HEK293 (cell line): ENCODE results near the gene KLLN.

Experiments used
- KLF1 ChIP-seq: fragments of 450-650 bp; formaldehyde crosslinking; IDR thresholded peaks from 2 replicates; pipeline ENCODE4 v1.5.1; 2016; ENCODE audit warnings: missing biosample characterization, missing genetic modification characterization
- TCF7L2 ChIP-seq: IDR thresholded peaks from 2 replicates; pipeline ENCODE4 v1.6.1; 2011; ENCODE audit warnings: low read depth, mild to moderate bottlenecking, inconsistent platforms, low read length, moderate library complexity, borderline replicate concordance
- YY1 ChIP-seq: fragments of 450-650 bp; formaldehyde crosslinking; IDR thresholded peaks from 2 replicates; pipeline ENCODE4 v1.5.1; 2018; ENCODE audit warnings: missing biosample characterization, missing genetic modification characterization
- ZBTB17 ChIP-seq: fragments of 450-650 bp; formaldehyde crosslinking; IDR thresholded peaks from 2 replicates; pipeline ENCODE4 v1.5.1; 2016; ENCODE audit warnings: missing biosample characterization, missing genetic modification characterization
- ZBTB21 ChIP-seq: fragments of 450-650 bp; formaldehyde crosslinking; IDR thresholded peaks from 2 replicates; pipeline ENCODE4 v1.5.1; 2017; ENCODE audit warnings: missing biosample characterization, missing genetic modification characterization
- ZBTB48 ChIP-seq: fragments of 450-650 bp; formaldehyde crosslinking; IDR thresholded peaks from 2 replicates; pipeline ENCODE4 v1.5.1; 2016; ENCODE audit warnings: missing biosample characterization, missing genetic modification characterization
- ZFP41 ChIP-seq: fragments of 450-650 bp; formaldehyde crosslinking; IDR thresholded peaks from 2 replicates; pipeline ENCODE4 v1.5.1; 2016; ENCODE audit warnings: missing biosample characterization, missing genetic modification characterization, borderline replicate concordance
- ZIC2 ChIP-seq: fragments of 450-650 bp; formaldehyde crosslinking; IDR thresholded peaks from 2 replicates; pipeline ENCODE4 v1.5.1; 2016; ENCODE audit warnings: missing biosample characterization, missing genetic modification characterization
- ZNF157 ChIP-seq: fragments of 450-650 bp; formaldehyde crosslinking; IDR thresholded peaks from 2 replicates; pipeline ENCODE4 v1.5.1; 2016; ENCODE audit warnings: missing biosample characterization, missing genetic modification characterization
- ZNF2 ChIP-seq: fragments of 450-650 bp; formaldehyde crosslinking; IDR thresholded peaks from 2 replicates; pipeline ENCODE4 v1.5.1; 2016; ENCODE audit warnings: missing biosample characterization, missing genetic modification characterization
- ZNF292 ChIP-seq: fragments of 450-650 bp; formaldehyde crosslinking; IDR thresholded peaks from 2 replicates; pipeline ENCODE4 v1.5.1; 2016; ENCODE audit warnings: low read depth, missing biosample characterization, missing genetic modification characterization, borderline replicate concordance
- ZNF302 ChIP-seq: fragments of 450-650 bp; formaldehyde crosslinking; IDR thresholded peaks from 2 replicates; pipeline ENCODE4 v1.5.1; 2016; ENCODE audit warnings: missing biosample characterization, missing genetic modification characterization, low read depth
- ZNF341 ChIP-seq: fragments of 450-650 bp; formaldehyde crosslinking; IDR thresholded peaks from 2 replicates; pipeline ENCODE4; 2016; ENCODE audit warnings: low read depth, missing biosample characterization, missing genetic modification characterization
- ZNF350 ChIP-seq: fragments of 450-650 bp; formaldehyde crosslinking; IDR thresholded peaks from 2 replicates; pipeline ENCODE4 v1.5.0; 2017; ENCODE audit warnings: missing biosample characterization, mild to moderate bottlenecking, missing genetic modification characterization
- ZNF394 ChIP-seq: fragments of 450-650 bp; formaldehyde crosslinking; IDR thresholded peaks from 2 replicates; pipeline ENCODE4 v1.5.1; 2016; ENCODE audit warnings: missing biosample characterization, missing genetic modification characterization, mild to moderate bottlenecking, moderate library complexity, borderline replicate concordance
- ZNF529 ChIP-seq: fragments of 450-650 bp; formaldehyde crosslinking; IDR thresholded peaks from 2 replicates; pipeline ENCODE4 v1.5.1; 2017; ENCODE audit warnings: missing genetic modification characterization, missing biosample characterization; ENCODE audit not compliant: insufficient replicate concordance
- ZNF585B ChIP-seq: fragments of 450-650 bp; formaldehyde crosslinking; IDR thresholded peaks from 2 replicates; pipeline ENCODE4 v1.5.1; 2016; ENCODE audit warnings: missing biosample characterization, missing genetic modification characterization
- ZNF596 ChIP-seq: fragments of 450-650 bp; IDR thresholded peaks from 2 replicates; pipeline ENCODE4 v1.5.0; 2018; ENCODE audit warnings: missing biosample characterization, mild to moderate bottlenecking, missing genetic modification characterization, moderate library complexity
- ZNF621 ChIP-seq: fragments of 450-650 bp; formaldehyde crosslinking; IDR thresholded peaks from 2 replicates; pipeline ENCODE4 v1.5.1; 2017; ENCODE audit warnings: missing biosample characterization, missing genetic modification characterization
- TF ChIP-seq, protein P1 (sequence below): fragments of 450-650 bp; formaldehyde crosslinking; IDR thresholded peaks from 2 replicates; pipeline ENCODE4 v1.5.1; 2016; ENCODE audit warnings: missing biosample characterization, missing genetic modification characterization
- TF ChIP-seq, protein P2 (sequence below): fragments of 450-650 bp; formaldehyde crosslinking; IDR thresholded peaks from 2 replicates; pipeline ENCODE4 v1.5.1; 2016; ENCODE audit warnings: missing biosample characterization, missing genetic modification characterization
- TF ChIP-seq, protein P3 (sequence below): fragments of 450-650 bp; formaldehyde crosslinking; optimal IDR thresholded peaks from 2 replicates; pipeline ENCODE3; 2016; ENCODE audit warnings: missing biosample characterization, mild to moderate bottlenecking, missing genetic modification characterization
- TF ChIP-seq, protein P4 (sequence below): fragments of 450-650 bp; formaldehyde crosslinking; IDR thresholded peaks from 2 replicates; pipeline ENCODE4 v1.5.1; 2016; ENCODE audit warnings: missing biosample characterization, missing genetic modification characterization
- TF ChIP-seq, protein P5 (sequence below): fragments of 450-650 bp; formaldehyde crosslinking; IDR thresholded peaks from 2 replicates; pipeline ENCODE4 v1.5.1; 2016; ENCODE audit warnings: missing biosample characterization, missing genetic modification characterization
- TF ChIP-seq, protein P6 (sequence below): fragments of 450-650 bp; formaldehyde crosslinking; IDR thresholded peaks from 2 replicates; pipeline ENCODE4 v1.5.1; 2017; ENCODE audit warnings: missing biosample characterization, missing genetic modification characterization
- TF ChIP-seq, protein P7 (sequence below): fragments of 450-650 bp; formaldehyde crosslinking; IDR thresholded peaks from 2 replicates; pipeline ENCODE4 v1.5.1; 2016; ENCODE audit warnings: missing biosample characterization, missing genetic modification characterization

Gene KLLN

DNA sequence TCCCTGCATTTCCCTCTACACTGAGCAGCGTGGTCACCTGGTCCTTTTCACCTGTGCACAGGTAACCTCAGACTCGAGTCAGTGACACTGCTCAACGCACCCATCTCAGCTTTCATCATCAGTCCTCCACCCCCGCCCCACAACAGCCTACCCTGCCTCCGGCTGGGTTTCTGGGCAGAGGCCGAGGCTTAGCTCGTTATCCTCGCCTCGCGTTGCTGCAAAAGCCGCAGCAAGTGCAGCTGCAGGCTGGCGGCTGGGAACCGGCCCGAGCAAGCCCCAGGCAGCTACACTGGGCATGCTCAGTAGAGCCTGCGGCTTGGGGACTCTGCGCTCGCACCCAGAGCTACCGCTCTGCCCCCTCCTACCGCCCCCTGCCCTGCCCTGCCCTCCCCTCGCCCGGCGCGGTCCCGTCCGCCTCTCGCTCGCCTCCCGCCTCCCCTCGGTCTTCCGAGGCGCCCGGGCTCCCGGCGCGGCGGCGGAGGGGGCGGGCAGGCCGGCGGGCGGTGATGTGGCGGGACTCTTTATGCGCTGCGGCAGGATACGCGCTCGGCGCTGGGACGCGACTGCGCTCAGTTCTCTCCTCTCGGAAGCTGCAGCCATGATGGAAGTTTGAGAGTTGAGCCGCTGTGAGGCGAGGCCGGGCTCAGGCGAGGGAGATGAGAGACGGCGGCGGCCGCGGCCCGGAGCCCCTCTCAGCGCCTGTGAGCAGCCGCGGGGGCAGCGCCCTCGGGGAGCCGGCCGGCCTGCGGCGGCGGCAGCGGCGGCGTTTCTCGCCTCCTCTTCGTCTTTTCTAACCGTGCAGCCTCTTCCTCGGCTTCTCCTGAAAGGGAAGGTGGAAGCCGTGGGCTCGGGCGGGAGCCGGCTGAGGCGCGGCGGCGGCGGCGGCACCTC, at the start of gene KLLN, which contains the start of gene PTEN (continued):
- peak; percentile 78; the same call in 1 of the 2 replicates for TF ChIP-seq ZBTB48 (tag by site-specific recombination)
- peak; percentile 92 for TF ChIP-seq YY1 (tag by site-specific recombination)
- TF ChIP-seq ZNF596 (tag by site-specific recombination) = peak; percentile 77
- TF ChIP-seq ZNF621 (tag by site-specific recombination) = no peak
- TF ChIP-seq, protein P1, sequence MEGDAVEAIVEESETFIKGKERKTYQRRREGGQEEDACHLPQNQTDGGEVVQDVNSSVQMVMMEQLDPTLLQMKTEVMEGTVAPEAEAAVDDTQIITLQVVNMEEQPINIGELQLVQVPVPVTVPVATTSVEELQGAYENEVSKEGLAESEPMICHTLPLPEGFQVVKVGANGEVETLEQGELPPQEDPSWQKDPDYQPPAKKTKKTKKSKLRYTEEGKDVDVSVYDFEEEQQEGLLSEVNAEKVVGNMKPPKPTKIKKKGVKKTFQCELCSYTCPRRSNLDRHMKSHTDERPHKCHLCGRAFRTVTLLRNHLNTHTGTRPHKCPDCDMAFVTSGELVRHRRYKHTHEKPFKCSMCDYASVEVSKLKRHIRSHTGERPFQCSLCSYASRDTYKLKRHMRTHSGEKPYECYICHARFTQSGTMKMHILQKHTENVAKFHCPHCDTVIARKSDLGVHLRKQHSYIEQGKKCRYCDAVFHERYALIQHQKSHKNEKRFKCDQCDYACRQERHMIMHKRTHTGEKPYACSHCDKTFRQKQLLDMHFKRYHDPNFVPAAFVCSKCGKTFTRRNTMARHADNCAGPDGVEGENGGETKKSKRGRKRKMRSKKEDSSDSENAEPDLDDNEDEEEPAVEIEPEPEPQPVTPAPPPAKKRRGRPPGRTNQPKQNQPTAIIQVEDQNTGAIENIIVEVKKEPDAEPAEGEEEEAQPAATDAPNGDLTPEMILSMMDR (tag by site-specific recombination) = 0 out of 2 replicates have a peak, but pooled peaks have one; percentile 8
- 0 out of 2 replicates have a peak, but pooled peaks have one; percentile 22 for TF ChIP-seq ZNF394 (tag by site-specific recombination)
- TF ChIP-seq, protein P2, sequence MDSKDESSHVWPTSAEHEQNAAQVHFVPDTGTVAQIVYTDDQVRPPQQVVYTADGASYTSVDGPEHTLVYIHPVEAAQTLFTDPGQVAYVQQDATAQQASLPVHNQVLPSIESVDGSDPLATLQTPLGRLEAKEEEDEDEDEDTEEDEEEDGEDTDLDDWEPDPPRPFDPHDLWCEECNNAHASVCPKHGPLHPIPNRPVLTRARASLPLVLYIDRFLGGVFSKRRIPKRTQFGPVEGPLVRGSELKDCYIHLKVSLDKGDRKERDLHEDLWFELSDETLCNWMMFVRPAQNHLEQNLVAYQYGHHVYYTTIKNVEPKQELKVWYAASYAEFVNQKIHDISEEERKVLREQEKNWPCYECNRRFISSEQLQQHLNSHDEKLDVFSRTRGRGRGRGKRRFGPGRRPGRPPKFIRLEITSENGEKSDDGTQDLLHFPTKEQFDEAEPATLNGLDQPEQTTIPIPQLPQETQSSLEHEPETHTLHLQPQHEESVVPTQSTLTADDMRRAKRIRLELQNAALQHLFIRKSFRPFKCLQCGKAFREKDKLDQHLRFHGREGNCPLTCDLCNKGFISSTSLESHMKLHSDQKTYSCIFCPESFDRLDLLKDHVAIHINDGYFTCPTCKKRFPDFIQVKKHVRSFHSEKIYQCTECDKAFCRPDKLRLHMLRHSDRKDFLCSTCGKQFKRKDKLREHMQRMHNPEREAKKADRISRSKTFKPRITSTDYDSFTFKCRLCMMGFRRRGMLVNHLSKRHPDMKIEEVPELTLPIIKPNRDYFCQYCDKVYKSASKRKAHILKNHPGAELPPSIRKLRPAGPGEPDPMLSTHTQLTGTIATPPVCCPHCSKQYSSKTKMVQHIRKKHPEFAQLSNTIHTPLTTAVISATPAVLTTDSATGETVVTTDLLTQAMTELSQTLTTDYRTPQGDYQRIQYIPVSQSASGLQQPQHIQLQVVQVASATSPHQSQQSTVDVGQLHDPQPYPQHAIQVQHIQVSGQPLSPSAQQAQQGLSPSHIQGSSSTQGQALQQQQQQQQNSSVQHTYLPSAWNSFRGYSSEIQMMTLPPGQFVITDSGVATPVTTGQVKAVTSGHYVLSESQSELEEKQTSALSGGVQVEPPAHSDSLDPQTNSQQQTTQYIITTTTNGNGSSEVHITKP (tag by site-specific recombination) = peak; percentile 8; the same call in 1 of the 2 replicates
- TF ChIP-seq ZIC2 (tag by site-specific recombination) = peak; percentile 26; the same call in 1 of the 2 replicates
- TF ChIP-seq, protein P3, sequence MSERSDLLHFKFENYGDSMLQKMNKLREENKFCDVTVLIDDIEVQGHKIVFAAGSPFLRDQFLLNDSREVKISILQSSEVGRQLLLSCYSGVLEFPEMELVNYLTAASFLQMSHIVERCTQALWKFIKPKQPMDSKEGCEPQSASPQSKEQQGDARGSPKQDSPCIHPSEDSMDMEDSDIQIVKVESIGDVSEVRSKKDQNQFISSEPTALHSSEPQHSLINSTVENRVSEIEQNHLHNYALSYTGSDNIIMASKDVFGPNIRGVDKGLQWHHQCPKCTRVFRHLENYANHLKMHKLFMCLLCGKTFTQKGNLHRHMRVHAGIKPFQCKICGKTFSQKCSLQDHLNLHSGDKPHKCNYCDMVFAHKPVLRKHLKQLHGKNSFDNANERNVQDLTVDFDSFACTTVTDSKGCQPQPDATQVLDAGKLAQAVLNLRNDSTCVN (tag by site-specific recombination) = peak; percentile 82
- TF ChIP-seq ZNF302 = no peak
- no peak for TF ChIP-seq ZNF2 (tag by site-specific recombination)
- TF ChIP-seq ZNF585B (tag by site-specific recombination) = no peak
- TF ChIP-seq ZBTB17 = peak; percentile 54; the same call in 1 of the 2 replicates
- TF ChIP-seq KLF1 (tag by site-specific recombination) = no peak
- TF ChIP-seq, protein P4, sequence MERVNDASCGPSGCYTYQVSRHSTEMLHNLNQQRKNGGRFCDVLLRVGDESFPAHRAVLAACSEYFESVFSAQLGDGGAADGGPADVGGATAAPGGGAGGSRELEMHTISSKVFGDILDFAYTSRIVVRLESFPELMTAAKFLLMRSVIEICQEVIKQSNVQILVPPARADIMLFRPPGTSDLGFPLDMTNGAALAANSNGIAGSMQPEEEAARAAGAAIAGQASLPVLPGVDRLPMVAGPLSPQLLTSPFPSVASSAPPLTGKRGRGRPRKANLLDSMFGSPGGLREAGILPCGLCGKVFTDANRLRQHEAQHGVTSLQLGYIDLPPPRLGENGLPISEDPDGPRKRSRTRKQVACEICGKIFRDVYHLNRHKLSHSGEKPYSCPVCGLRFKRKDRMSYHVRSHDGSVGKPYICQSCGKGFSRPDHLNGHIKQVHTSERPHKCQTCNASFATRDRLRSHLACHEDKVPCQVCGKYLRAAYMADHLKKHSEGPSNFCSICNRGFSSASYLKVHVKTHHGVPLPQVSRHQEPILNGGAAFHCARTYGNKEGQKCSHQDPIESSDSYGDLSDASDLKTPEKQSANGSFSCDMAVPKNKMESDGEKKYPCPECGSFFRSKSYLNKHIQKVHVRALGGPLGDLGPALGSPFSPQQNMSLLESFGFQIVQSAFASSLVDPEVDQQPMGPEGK (tag by site-specific recombination) = peak; percentile 86
- TF ChIP-seq ZNF341 (tag by site-specific recombination) = peak; percentile 58
- TF ChIP-seq, protein P5, sequence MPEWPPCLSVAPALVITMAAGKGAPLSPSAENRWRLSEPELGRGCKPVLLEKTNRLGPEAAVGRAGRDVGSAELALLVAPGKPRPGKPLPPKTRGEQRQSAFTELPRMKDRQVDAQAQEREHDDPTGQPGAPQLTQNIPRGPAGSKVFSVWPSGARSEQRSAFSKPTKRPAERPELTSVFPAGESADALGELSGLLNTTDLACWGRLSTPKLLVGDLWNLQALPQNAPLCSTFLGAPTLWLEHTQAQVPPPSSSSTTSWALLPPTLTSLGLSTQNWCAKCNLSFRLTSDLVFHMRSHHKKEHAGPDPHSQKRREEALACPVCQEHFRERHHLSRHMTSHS (tag by site-specific recombination) = no peak
- TF ChIP-seq ZBTB21 = no peak
- TF ChIP-seq ZNF157 (tag by site-specific recombination) = no peak
- TF ChIP-seq, protein P6, sequence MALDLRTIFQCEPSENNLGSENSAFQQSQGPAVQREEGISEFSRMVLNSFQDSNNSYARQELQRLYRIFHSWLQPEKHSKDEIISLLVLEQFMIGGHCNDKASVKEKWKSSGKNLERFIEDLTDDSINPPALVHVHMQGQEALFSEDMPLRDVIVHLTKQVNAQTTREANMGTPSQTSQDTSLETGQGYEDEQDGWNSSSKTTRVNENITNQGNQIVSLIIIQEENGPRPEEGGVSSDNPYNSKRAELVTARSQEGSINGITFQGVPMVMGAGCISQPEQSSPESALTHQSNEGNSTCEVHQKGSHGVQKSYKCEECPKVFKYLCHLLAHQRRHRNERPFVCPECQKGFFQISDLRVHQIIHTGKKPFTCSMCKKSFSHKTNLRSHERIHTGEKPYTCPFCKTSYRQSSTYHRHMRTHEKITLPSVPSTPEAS (tag by site-specific recombination) = no peak
- no peak for TF ChIP-seq ZNF350 (tag by site-specific recombination)
- TF ChIP-seq, protein P7, sequence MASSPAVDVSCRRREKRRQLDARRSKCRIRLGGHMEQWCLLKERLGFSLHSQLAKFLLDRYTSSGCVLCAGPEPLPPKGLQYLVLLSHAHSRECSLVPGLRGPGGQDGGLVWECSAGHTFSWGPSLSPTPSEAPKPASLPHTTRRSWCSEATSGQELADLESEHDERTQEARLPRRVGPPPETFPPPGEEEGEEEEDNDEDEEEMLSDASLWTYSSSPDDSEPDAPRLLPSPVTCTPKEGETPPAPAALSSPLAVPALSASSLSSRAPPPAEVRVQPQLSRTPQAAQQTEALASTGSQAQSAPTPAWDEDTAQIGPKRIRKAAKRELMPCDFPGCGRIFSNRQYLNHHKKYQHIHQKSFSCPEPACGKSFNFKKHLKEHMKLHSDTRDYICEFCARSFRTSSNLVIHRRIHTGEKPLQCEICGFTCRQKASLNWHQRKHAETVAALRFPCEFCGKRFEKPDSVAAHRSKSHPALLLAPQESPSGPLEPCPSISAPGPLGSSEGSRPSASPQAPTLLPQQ (tag by site-specific recombination) = peak; percentile 86
- peak; percentile 33; the same call in 1 of the 2 replicates for TF ChIP-seq TCF7L2
- TF ChIP-seq ZNF292 (tag by site-specific recombination) = no peak
- TF ChIP-seq ZNF529 (tag by site-specific recombination) = no peak
- no peak for TF ChIP-seq ZFP41 (tag by site-specific recombination)
